ENCODE data around the gene INTS11. TPM values are rescaled to one million over a fixed set of nuclear protein-coding genes. Genes with fewer than 3 reads are reported as not detected.

INTS11 gene
- total and polyA plus RNA-seq, 4 donors = 26.3 to 40.5 (median 34.5) TPM

DNA sequence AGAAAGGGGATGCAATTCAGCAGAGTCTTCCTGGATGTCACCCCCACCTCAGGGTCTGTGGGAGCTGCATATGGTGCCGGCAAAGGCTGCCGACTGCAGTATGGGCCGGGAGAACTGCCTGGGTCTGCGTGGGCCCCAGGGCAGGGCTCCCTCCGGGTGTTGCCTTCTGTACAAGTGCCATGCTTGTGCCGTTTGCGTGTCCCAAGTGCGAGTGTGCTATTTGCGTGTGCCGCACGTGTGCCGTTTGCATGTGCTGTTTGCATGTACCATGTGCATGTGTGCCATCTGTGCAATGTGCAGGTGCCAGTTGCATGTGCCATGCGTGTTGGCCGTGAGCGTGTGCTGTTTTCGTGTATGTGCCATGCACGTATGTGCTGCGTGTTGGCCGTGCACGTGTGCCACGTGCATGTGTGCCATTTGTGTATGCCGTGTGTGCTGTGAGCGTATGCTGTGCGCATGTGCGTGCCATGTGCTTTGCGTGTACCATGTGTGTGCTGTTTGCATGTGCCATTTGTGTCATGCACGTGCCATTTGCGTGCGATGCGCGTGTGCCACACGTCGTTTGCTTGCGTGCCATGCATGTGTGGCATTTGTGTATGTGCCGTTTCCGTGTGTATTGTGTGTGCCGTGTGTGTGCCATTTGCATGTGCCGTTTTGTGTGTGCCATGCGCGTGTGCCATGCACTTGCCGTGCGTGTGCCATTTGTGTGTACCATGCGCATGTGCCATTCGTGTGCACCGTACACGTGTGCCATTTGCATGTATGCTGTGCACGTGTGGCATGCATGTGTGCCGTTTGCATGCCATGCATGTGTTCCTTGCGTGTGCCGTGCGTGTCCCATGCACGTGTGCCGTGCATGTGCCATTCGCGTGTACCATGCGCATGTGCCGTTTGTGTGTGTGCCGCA, 5.1 kb upstream of the INTS11 start:
- Histone ChIP-seq H3K9ac (ENCODE audit: low read depth in 1 of 2, low read length in 2 of 2) (no peak overlapping the region), H3K4me3 (ENCODE audit: low read depth in 1 of 3, low read length in 3 of 3) (no peak overlapping the region), H3K36me3 (ENCODE audit: control insufficient read depth in 4 of 4, insufficient read depth in 3 of 4, low read depth in 1 of 4, low read length in 3 of 4) (peaks cover 0 to 11% (median 6%) of the 10 kb centered on the region in 4 donors), H3K27ac (ENCODE audit: low read depth in 1 of 2, low read length in 2 of 2) (no peak overlapping the region), H3K27me3 (ENCODE audit: control insufficient read depth in 4 of 4, insufficient read depth in 4 of 4, low read length in 3 of 4) (no peaks in the 10 kb centered on the region), H3K9me3 (ENCODE audit: control insufficient read depth in 4 of 4, low read length in 3 of 4) (no peaks in the 10 kb centered on the region), H3K4me1 (ENCODE audit: control insufficient read depth in 4 of 4, insufficient read depth in 4 of 4, low read length in 3 of 4) (peaks cover 13 to 43% (median 30%) of the 10 kb centered on the region in 4 donors)
- no peak for DNase-seq (ENCODE audit: low spot score)
- 92% methylated on average over 58 of the region's 58 CpGs for WGBS
- TF ChIP-seq TAF1 (conservative IDR thresholded peaks at IDR 0.05) (no peak), GABPA (IDR thresholded peaks at IDR 0.05 in 1 of 2, conservative IDR thresholded peaks at IDR 0.05 in 1 of 2) (no peak), FOXA2 (IDR thresholded peaks at IDR 0.05) (no peak), RAD21 (IDR thresholded peaks at IDR 0.05) (no peak), FOXA1 (IDR thresholded peaks at IDR 0.05) (no peak), RXRA (IDR thresholded peaks at IDR 0.05) (no peak), YY1 (IDR thresholded peaks at IDR 0.05) (no peak), HNF4A (conservative IDR thresholded peaks at IDR 0.05) (no peak), JUND (IDR thresholded peaks at IDR 0.05) (no peak), SP1 (IDR thresholded peaks at IDR 0.05) (no peak)
- TF ChIP-seq, protein P1, sequence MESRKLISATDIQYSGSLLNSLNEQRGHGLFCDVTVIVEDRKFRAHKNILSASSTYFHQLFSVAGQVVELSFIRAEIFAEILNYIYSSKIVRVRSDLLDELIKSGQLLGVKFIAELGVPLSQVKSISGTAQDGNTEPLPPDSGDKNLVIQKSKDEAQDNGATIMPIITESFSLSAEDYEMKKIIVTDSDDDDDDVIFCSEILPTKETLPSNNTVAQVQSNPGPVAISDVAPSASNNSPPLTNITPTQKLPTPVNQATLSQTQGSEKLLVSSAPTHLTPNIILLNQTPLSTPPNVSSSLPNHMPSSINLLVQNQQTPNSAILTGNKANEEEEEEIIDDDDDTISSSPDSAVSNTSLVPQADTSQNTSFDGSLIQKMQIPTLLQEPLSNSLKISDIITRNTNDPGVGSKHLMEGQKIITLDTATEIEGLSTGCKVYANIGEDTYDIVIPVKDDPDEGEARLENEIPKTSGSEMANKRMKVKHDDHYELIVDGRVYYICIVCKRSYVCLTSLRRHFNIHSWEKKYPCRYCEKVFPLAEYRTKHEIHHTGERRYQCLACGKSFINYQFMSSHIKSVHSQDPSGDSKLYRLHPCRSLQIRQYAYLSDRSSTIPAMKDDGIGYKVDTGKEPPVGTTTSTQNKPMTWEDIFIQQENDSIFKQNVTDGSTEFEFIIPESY (IDR thresholded peaks at IDR 0.05) = no peak

DNA sequence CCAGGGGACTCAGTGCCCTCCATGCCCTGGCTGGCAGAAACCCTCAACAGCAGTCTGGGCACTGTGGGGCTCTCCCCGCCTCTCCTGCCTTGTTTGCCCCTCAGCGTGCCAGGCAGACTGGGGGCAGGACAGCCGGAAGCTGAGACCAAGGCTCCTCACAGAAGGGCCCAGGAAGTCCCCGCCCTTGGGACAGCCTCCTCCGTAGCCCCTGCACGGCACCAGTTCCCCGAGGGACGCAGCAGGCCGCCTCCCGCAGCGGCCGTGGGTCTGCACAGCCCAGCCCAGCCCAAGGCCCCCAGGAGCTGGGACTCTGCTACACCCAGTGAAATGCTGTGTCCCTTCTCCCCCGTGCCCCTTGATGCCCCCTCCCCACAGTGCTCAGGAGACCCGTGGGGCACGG, 3.8 kb upstream of the INTS11 start:
- Histone ChIP-seq H3K27ac (ENCODE audit: low read depth in 1 of 2, low read length in 2 of 2) (no peak overlapping the region), H3K9me3 (ENCODE audit: control insufficient read depth in 4 of 4, low read length in 3 of 4) (no peaks in the 10 kb centered on the region), H3K27me3 (ENCODE audit: control insufficient read depth in 4 of 4, insufficient read depth in 4 of 4, low read length in 3 of 4) (no peaks in the 10 kb centered on the region), H3K4me3 (ENCODE audit: low read depth in 1 of 3, low read length in 3 of 3) (no peak overlapping the region), H3K9ac (ENCODE audit: low read depth in 1 of 2, low read length in 2 of 2) (no peak overlapping the region), H3K4me1 (ENCODE audit: control insufficient read depth in 4 of 4, insufficient read depth in 4 of 4, low read length in 3 of 4) (peaks cover 13 to 41% (median 31%) of the 10 kb centered on the region in 4 donors), H3K36me3 (ENCODE audit: control insufficient read depth in 4 of 4, insufficient read depth in 3 of 4, low read depth in 1 of 4, low read length in 3 of 4) (peaks cover 0 to 11% (median 6%) of the 10 kb centered on the region in 4 donors)
- 87% methylated on average over 15 of the region's 15 CpGs for WGBS
- TF ChIP-seq NR2F2 (IDR thresholded peaks at IDR 0.05) = no peak
- no peak for TF ChIP-seq CTCF (IDR thresholded peaks at IDR 0.05; ENCODE audit: low read depth, low read length, missing input control)
- TF ChIP-seq RXRA (IDR thresholded peaks at IDR 0.05) = no peak
- no peak for TF ChIP-seq SP1 (IDR thresholded peaks at IDR 0.05)
- TF ChIP-seq, protein P2, sequence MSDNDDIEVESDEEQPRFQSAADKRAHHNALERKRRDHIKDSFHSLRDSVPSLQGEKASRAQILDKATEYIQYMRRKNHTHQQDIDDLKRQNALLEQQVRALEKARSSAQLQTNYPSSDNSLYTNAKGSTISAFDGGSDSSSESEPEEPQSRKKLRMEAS (IDR thresholded peaks at IDR 0.05) = no peak
- TF ChIP-seq REST (IDR thresholded peaks at IDR 0.05) = no peak
- TF ChIP-seq FOXA1 (IDR thresholded peaks at IDR 0.05) = no peak
- TF ChIP-seq HNF4G (IDR thresholded peaks at IDR 0.05) = no peak
- TF ChIP-seq GABPA (IDR thresholded peaks at IDR 0.05 in 1 of 2, conservative IDR thresholded peaks at IDR 0.05 in 1 of 2) = no peak
- TF ChIP-seq JUND (IDR thresholded peaks at IDR 0.05) = no peak
- no peak for TF ChIP-seq FOXA2 (IDR thresholded peaks at IDR 0.05)
- TF ChIP-seq EGR1 (IDR thresholded peaks at IDR 0.05; ENCODE audit: low read depth in 2 of 2) = no peak
- TF ChIP-seq, protein P1 (IDR thresholded peaks at IDR 0.05) = no peak
- no peak for TF ChIP-seq HNF4A (conservative IDR thresholded peaks at IDR 0.05)
- TF ChIP-seq YY1 (IDR thresholded peaks at IDR 0.05) = no peak
- TF ChIP-seq, protein P3, sequence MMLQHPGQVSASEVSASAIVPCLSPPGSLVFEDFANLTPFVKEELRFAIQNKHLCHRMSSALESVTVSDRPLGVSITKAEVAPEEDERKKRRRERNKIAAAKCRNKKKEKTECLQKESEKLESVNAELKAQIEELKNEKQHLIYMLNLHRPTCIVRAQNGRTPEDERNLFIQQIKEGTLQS (IDR thresholded peaks at IDR 0.05) = no peak
- no peak for TF ChIP-seq TAF1 (conservative IDR thresholded peaks at IDR 0.05)
- no peak for TF ChIP-seq RAD21 (IDR thresholded peaks at IDR 0.05)
- DNase-seq (ENCODE audit: low spot score) = no peak

All from liver (tissue), 9 donors.